Cerebellar cortex (tissue), 1 donor: ENCODE results near the gene CCDC40.
"Not testable (repeated sequence)": the region's sequence is repeated elsewhere in the genome, so short reads cannot be mapped to it uniquely, and the experiment has no call there.

Source experiments
- DNase-seq: peaks from one replicate; pipeline ENCODE4 v3.0.0-alpha.2; 2015; ENCODE audit warnings: low spot score

Gene CCDC40

DNA sequence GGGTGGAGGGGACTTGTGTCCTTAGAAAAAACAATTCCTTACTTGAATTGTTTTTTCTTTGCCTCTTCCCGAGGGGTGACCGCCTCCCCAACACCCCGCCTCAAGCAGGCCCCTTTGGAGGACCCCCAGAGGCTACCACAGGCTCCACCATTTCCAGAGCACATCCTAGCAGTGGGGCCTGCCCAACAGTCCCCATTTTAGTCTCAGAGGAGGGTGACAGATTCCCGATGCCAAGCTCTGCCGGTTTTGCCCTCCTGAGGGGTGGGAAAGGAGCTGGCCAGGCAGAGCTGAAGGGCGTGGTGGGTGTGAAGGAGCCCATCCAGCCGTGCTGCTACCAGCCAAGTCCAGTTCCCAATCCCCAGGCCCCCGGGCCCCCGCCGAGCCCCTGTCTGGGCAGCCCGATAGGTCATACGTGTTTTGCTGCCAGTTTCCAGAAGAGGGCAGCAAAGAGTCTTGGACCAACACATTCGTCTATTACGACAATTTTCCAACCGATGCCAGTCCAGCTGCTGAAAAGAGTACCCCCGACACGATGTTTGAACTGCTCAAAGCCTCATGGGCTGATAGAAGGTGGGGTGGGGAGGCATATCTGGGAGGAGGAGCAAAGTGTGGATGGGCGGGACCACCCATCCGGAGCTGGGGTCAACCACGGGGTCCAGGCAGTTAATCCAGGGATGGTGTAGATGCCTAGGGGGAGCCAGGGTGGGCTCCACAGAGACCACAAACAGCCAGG is 46.1 kb downstream of the CCDC40 start:
- DNase-seq = peak; percentile 71

DNA sequence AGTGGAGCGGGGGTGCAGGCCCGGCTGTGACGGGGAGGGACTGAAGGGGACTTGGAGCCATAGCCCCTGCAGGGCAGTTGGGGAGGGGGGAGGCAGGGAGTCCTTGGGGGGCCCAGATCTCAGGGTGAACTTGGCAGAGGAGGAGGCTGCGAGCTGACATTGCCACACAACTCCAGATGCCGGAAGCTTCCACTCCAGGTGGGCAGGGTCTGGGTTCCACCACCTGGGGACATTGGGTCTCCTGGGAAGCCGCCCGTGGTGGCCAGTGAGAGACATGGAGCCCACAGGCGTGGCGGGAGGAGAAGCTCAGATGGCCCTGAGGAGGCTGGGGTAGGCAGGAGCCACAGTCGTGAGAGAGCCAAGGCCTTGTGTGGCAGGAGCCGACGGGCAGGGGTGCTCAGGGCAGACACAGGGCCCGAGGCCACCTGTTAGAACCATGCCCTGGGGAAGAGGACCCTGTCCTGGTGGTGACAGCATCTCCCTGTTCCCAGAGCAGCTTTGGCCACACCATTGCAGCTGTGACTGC is 46.8 kb downstream of the CCDC40 start:
- DNase-seq = no peak

DNA sequence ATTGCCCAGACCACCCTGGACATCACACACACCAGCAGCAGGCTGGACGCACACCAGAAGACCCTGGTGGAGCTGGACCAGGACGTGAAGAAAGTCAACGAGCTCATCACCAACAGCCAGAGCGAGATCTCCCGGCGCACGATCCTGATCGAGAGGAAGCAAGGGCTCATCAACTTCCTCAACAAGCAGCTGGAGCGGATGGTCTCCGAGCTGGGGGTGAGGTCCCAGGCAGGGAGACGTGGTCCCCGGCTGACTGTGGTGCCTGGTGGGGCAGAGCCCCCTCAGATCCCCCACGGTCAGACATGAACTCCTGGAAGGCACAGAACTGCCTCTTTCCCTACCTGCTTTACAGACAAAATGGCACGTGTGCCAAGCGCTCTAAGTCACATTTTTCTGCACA is 48.3 kb downstream of the CCDC40 start:
- DNase-seq = no peak

DNA sequence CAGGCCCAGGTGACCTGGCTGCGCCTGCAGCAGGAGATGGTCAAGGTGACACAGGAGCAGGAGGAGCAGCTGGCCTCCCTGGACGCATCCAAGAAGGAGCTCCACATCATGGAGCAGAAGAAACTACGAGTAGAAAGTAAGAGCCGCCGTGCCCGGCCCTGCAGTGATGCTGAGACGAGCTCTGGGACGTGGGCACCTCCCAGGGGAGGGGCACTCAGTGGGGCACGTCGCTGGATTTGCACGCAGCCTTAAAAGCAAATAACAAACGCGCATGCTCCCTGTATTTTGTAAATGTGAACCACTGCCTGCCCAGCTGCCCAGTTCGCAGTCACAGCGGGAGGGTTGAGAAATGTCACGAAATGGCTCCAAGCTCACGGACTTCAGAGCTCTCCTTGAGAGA is 49.6 kb downstream of the CCDC40 start:
- DNase-seq = no peak

DNA sequence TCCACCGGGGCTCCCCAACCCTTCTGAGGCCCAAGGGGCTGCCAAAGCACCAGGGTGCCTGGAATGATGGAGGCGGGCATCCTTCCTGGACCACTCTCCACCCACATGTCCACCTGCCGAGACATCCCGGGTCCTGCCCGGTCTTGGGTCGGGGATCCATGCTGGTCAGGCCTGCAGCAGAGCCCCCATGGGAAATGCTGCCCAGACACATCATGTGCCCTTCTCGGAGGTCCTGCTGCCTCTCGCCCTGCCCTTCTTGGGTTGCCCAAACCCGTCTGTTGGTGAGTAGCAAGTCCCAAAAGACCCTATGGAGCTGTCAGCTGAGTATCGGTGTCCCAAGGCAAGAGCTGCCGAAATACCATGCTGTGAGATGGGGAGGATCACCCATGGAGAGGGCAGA is 50.2 kb downstream of the CCDC40 start:
- DNase-seq = no peak

DNA sequence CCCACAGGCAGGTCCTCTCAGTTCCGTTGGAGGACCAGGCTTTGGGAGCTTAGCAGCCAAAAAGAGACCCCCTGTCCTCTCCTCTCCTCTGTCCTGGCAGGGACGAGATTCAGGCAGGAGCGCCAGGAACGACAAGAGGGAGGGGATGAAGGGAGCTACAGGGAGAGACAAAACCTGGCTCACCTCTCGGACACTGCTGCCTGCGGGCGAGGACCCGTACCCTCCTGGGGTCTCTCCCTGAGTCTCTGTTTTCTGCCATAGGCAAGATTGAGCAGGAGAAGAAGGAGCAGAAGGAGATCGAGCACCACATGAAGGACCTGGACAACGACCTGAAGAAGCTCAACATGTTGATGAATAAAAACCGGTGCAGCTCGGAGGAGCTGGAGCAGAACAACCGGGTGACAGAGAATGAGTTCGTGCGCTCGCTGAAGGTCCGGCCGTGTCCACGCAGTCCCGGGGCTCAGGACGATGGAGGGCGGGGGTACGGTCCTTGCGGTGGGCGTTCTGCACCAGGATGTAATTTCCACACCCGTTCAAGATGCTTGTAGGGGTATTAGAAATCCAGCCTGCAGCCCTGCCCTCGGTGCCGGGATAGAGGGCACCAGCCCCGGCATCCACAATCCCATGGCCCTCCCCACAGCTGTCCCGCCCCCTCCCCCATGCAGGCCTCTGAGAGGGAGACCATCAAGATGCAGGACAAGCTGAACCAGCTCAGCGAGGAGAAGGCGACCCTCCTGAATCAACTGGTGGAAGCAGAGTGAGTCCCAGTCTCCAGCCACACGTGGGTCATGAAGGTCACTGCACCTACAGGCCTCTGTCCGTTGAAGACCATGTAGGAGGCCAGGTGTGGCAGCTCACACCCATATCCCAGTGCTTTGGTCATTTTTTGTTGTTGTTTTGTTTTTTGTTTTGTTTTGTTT is 51.2 kb downstream of the CCDC40 start:
- DNase-seq = no peak

DNA sequence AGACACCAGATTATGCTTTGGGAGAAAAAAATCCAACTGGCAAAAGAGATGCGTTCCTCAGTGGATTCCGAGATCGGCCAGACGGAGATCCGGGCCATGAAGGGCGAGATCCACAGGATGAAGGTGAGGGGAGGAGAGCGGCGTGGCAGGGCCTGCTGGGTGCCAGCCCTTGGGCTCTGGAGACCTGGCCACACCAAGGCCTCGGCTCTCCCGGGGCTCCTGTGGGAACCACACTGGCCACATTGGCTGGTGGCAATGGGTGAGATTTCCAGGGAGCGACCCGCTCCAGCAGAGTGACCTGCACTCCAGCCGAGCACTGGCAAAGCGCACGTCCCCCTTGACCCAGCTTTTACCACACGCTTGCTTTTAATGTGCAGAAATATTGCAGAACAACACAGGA is 53.3 kb downstream of the CCDC40 start:
- DNase-seq = no peak

DNA sequence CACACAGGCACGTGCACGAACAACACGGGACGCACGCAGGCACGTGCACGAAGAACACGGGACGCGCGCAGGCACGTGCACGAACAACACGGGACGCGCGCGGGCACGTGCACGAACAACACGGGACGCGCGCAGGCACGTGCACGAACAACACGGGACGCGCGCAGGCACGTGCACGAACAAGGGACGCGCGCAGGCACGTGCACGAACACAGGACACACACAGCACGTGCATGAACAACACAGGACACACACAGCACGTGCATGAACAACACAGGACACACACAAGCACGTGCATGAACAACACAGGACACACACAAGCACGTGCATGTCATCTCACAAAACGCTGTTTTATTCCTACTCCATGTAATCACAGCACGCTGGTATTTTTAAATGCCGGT is 53.7 kb downstream of the CCDC40 start:
- not testable (repeated sequence) for DNase-seq

DNA sequence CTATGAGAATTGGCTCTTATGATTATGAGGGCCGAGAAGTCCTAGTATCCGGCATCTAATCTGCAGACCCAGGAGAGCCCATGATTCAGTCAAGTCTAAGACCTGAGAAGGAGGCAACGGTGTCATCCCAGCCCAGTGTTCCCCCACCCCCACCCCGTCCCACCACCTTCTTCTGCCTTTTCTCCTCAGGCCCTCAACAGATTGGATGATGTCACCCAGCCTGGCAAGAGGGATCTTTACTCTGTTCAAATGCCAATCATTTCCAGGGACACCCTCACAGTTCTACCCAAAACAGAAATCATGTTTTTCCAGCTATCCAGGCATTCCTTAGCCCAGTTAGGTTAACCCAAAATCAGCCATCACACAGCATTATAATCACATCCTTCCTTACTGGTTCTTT is 54.9 kb downstream of the CCDC40 start:
- DNase-seq = no peak

DNA sequence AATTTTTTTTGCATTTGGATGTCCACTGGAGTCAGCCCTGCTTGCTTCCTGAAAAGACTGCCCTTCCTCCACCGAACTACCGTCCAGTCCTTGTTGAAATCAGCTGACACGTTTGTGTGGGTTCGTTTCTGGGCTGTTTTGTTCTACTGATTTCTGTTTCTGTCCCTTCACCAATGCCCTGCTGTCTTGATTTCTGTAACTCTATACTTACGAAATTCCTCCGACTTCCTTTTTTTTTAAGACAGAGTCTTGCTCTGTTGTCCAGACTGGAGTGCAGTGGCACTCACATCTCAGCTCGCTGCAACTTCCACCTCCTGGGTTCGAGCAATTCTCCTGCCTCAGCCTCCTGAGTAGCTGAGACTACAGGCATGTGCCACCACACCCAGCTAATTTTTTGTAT is 56.5 kb downstream of the CCDC40 start:
- DNase-seq = no peak

DNA sequence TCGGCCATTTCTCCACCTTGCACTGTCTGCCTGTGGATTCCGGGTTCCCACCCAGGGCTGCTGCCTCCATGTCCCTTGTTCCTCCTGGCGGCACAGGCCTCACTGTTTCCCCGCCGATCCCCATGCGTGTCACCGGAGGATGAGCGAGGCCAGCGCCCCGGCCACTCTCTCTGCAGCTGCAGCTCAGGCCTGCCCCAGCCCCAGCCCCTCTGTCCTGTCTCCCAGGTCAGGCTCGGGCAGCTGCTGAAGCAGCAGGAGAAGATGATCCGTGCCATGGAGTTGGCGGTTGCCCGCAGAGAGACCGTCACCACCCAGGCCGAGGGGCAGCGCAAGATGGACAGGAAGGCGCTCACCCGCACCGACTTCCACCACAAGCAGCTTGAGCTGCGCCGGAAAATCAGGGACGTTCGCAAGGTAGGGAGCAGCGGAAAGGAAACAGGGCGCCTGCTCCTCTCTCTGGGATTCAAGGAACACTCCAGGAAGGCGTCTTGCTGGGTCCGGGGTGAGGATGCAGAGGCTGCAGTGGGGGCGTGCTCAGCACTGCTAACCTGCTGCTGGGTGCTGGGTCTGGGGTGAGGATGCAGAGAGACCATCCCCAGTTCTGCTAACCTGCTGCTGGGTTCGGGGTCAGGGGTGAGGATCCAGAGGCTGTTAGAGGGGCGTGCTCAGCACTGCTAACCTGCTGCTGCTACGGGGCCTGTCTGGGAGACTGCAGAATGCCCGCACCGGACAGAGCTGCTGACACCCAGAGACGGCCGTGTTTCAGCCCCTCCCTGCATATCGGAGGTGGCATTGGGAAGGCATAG is 58.8 kb downstream of the CCDC40 start:
- no peak for DNase-seq

DNA sequence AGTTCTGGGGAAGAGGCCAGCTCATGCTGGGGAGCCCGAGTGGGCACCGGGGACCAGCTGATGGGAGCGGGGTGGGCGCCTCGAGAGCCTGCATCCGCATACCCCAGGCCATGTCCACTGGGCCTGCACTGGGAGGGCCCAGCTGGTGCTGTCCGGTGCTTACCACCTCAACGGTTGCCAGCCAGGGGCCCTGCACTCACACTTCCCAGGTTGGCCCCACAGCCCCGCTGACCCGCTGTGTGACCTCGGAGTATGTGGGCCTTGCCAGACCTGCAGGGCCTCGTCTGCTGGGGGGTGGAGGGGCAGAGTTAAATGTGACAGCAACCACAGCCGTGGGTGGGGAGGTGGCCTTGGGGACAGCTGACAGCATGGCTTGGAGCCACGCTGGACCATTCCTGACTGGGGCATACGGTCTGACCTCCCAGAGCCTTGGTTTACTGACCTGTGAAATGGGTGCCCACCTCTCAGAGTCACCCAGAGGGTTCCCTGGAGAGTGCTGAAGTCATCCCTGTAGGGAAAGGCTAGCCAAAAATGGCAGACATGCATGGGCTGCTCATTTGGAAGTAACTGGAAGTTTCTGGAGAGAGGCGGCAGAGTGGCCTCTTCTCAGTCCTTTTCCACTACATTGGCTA is 59.5 kb downstream of the CCDC40 start:
- DNase-seq = no peak

DNA sequence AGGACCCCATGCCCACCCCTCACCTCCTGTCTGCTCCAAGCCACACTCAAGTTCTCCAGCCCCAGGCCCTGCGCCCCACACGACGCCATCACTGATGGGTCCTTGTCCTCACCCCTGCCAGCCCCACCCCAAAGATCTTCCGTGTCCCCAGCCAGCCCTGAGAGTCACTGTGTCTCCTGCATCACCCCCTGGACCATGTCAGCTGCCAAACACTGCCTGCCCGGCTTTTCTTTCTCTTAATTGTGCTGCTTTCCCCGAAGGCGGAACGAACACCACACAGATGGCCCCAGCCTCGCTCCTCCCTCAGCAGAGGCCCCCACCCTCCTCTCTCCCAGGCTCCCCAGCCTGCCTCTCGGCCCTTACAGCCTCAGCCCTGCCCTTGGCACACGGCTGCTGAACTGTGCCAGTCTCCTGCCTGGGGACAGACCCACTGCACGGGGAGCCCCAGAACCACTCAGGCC is 60.1 kb downstream of the CCDC40 start:
- DNase-seq = no peak

DNA sequence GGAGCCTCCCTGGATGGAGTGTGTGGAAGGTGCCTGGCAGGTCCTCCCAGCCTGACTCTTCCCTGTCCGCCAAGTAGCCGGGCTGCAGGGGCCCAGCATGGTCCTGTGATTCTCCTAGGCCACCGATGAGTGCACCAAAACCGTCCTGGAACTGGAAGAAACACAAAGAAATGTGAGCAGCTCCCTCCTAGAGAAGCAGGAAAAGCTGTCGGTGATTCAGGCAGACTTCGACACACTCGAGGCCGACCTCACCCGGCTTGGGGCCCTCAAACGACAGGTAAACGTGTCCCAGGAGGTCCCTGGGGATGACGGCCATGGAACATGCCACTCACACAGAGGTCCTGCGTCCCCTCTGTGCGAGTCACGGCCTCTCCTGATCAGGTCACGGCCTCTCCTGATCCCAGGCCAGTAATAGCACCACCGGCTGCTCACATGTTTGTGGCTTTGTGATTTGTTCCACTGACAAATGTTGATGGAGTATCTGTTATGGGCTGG is 60.7 kb downstream of the CCDC40 start:
- no peak for DNase-seq

DNA sequence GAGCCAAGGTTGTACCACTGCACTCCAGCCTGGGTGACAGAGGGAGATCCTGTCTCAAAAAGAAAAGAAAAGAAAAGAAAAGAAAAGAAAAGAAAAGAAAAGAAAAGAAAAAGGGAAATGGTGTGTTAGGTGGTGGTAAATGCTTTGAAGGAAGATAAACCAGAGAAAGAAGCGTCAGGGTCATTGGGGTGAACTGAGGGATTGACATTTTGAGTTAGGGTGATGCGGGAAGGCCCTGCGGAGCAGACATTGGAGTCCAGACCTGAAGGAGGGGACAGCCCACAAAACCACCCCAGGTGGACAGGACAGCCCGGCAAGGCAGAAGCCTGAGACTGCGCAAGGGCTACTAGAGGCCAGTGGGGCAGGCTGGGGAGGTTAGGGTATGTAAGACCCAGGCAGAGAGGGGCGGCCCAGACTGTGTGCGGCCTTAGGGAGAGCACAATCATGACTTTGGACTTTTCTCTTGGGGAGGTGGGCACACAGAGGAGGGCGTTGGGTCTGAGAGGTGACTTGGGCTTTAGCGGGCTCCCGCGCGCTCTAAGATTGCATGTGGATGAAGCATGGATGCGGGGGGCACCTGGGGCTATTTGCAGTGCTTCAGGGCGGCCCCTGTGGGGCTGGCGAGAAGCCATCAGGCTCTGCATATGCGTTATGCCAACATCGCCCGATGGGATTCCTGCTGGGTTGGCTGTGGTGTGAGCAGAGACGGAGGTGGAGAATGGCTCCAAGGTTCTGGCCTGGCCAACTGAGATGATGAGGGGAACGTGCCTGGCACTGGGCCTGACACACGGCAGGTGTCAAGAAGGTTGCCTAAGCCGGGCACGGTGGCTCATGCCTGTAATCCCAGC is 61.6 kb downstream of the CCDC40 start:
- DNase-seq = no peak

DNA sequence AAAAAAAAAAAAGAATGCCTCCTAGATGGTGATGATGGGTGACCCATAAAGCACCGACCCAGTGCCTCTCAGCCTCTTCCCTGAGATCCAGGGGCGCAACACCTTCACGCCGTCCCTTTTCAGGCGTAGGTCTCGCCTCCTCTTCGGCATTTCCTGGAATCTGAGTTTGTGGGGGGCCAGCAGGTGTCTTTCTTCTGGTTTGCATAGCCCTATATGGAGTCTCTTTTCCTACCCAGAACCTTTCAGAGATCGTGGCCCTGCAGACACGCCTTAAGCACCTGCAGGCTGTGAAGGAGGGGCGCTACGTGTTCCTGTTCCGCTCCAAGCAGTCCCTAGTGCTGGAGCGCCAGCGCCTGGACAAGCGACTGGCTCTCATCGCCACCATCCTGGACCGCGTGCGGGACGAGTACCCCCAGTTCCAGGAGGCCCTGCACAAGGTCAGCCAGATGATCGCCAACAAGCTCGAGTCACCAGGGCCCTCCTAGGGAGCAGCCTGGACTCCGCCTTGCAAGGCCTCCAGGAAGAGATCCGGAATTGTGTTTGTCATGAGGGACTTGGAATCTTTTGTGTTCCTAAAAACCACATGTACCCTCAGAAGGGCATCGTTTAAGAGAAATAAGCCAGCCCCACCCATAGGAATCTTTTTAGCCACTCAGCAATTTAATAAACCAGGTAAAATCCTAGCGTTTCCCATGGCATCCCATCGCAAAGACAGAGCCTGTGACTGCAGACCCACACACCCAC is 63.0 kb downstream of the CCDC40 start:
- no peak for DNase-seq

DNA sequence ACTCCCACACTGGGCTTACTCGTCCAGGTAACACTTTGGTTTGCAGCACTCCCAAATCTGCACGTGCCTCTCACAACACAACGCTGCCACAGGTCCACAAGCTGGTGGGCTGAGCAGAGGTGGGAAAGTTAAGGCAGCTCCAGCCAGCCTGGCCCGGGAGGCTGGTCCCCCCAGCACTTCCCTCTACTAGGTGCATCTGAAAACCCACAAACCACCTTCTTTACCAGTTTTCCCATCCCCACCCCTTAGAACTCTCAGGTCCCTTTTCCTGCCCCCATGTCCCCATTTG is 63.5 kb downstream of the CCDC40 start:
- DNase-seq = no peak

DNA sequence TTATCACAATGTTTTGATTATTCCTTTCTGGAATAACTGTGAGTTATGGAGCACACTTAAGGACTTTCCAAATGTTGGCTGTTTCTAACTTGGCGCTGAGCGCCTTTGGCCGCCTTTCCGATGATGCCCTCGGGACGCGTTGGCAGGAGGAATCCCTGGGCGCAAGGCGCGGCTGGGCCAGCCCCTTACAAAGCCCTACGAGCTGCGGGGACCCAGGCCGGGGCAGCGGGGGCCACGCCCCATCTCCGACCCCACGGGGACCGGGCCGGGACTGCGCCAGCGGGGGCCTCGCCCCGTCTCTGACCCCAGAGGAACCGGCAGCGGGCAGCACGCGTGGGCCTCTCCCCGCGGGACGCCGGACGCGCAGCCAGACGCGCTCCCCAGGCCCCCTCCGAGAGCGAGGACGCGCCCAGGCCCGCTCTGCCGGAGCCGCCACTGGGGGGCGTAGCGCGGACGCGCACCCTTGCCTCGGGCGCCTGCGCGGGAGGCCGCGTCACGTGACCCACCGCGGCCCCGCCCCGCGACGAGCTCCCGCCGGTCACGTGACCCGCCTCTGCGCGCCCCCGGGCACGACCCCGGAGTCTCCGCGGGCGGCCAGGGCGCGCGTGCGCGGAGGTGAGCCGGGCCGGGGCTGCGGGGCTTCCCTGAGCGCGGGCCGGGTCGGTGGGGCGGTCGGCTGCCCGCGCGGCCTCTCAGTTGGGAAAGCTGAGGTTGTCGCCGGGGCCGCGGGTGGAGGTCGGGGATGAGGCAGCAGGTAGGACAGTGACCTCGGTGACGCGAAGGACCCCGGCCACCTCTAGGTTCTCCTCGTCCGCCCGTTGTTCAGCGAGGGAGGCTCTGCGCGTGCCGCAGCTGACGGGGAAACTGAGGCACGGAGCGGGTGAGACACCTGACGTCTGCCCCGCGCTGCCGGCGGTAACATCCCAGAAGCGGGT is 64.8 kb downstream of the CCDC40 start, which contains the start of gene GAA:
GAA (plus strand) TSS at position 571 of the 935 bp plus-strand sequence. CDS start 3,006 bp downstream, outside the sequence.
- DNase-seq = peak; percentile 62
